GM19023 (cell line): ENCODE results near the gene XKR8.

ENCODE experiments used
- ATAC-seq: cut with Tn5 transposase; IDR thresholded peaks from one replicate; pipeline ENCODE4 v1.9.1; 2021; ENCODE audit warnings: mild to moderate bottlenecking, moderate library complexity; ENCODE audit not compliant: unreplicated experiment

Gene XKR8

GRCh38 chr1:27954186-27954585 is 5.6 kb upstream of the XKR8 start:
- ATAC-seq: no peak

- no peak for ATAC-seq
These were observed 4.7 kb upstream of the XKR8 start for GRCh38 chr1:27955076-27955475.

GRCh38 chr1:27956761-27957160 is 3.0 kb upstream of the XKR8 start:
- no peak for ATAC-seq

GRCh38 chr1:27957655-27958054 is 2.1 kb upstream of the XKR8 start:
- ATAC-seq: no peak

DNA sequence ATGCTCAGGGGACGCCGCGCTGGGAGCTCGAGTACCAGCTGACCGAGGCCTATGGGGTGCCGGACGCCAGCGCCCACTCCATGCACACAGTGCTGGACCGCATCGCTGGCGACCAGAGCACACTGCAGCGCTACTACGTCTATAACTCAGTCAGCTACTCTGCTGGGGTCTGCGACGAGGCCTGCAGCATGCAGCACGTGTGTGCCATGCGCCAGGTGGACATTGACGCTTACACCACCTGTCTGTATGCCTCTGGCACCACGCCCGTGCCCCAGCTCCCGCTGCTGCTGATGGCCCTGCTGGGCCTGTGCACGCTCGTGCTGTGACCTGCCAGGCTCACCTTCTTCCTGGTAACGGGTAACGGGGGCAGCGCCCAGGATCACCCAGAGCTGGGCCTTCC is 1.3 kb upstream of the XKR8 start:
- ATAC-seq: no peak

- ATAC-seq: no peak
These were observed 1.2 kb downstream of the XKR8 start for GRCh38 chr1:27960762-27961645.

DNA sequence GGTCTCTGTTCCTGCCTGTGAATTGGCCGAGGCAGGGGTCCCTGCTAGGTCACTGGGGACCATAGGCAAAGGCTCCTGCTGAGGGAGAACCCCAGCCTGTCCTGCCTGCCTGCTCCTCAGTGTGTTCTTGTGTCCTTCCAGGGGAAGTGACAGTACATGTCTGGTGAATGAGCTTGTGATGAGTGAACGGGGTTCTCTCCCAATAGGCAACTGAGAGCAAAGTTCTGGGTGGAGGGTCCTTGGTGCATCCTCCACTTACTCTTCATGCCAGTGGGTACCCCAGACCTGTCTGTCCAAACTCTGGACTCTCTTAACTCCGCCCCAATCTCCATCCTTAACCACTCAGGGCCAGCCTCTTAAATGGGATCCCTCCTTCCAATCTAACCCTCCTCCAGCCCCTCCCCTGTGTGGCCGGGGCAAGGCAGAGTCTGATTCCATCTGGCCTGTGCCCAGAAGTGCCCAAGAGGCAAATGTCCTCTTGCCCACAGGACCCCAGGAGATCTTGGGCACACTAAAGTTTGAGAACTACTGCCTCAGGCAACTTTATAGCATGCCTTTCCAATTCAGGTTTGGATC is 2.0 kb downstream of the XKR8 start:
- no peak for ATAC-seq

GRCh38 chr1:27963393-27963792 is 3.6 kb downstream of the XKR8 start:
- no peak for ATAC-seq

GRCh38 chr1:27966402-27967105 is 6.8 kb downstream of the XKR8 start:
- no peak for ATAC-seq

DNA sequence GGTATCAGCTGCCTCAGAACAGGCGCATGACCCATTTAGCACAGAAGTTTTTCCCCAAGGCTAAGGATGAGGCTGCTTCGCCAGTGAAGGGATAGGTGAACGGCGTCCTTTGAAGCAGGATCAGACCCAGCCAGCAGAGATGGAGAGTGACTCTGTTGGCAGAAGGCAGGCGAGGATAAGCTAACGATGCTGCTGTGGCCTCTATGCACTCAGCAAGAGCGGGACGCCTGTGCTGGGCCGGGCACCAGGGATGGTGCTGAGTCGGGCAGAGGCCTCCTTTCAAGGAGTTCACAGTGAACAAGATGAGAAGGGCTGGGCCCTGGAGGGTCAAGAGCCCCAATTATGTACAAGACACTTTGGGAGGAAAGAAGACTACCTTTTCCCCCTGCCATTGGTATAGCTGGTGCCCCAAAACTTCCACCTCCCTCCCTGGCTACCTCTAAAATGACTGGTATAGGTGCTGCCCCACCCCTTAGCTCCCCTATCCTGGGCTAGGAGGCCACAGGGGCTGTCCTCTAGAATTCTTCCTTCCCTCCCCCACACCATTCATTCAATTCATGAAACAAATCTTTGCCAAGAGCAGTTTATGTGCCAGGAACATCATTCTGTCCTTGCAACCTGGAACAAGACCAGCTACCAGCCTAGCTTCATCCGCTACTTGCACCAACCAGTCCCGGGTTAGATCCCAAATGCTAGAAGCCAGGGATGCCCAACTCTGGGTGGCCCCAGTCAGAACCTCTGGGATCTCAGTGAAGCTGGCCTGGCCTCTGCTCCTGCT is 7.5 kb downstream of the XKR8 start:
- ATAC-seq: no peak

DNA sequence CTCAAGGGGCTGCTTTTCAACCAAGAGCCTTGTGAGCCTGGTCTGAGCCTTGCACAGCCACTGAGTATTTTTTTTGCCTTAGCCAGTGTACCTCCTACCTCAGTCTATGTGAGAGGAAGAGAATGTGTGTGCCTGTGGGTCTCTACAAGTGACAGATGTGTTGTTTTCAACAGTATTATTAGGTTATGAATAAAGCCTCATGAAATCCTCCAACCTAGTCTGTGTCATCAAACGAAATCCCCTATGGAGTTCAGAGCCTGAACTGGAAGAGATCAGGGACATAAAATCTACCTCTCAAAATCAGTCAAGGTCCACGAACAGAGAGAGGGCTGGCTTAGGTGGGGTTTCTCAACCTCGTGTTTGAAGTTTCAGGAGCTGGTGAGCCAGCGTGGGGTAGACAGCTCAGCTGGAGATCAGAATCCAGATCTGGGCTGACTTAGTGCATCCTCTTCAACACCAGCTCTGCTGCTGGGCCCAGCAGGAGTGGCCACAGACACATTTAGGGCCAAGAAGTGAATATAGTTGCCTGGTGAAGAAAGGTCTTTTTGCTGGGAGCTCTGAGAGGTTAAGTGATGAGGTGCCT is 8.2 kb downstream of the XKR8 start:
- no peak for ATAC-seq

DNA sequence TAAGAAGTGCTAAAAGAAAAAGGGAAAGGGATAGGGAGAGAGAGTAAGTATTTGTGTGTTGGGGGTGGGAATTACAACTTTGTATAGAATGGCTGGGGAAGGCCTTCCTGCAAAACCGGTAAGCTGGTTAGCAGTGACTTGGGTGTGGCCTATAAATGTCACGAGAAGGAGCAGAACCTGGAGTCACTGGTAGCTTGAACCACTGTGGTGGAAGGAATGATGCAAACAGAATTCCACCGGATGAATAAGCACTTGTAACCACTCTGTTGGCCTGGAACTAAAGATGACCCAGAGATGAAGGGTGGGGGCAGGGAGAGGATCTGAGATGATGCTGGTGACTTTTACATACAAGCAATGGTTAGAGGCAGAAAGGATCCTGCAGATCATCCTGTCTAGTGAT is 8.9 kb downstream of the XKR8 start:
- no peak for ATAC-seq

DNA sequence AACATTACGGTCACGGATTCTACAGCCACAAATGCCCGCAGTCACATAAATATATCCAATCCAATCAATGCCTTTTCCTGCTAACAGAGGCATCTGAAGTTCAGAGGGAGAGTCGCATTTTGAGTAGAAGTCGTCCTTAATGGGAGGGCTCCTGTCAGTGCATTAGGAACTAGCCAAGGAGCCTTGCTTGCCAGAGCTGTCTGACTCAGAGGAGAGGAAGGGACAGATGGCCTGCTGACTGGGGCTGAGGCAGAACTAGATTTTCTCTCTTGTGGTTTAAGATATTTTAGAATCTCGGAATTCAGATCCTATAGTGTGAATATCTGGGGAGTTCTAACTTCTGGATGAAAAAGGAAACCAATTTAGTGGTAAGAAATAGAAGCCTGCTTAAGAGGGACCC is 10.6 kb downstream of the XKR8 start:
- no peak for ATAC-seq

DNA sequence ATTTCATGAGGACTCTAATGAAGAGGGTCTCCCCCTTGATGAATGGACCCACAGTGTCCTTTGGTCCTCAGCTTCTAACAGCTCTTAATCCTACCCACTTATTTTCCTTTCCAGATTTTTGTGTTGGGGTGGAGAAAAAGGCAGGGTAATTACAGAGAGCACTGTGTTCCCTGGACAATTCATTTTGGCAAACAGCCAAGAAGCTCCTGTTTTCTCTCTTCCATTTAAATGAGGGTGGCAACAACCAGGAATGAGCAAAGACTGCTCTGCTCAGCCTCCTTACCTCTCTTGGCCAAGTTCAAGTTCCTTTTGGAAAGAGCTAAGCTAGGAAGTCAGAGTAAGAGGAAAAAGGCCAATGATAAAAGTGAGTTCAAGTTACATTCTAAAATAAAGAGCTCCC is 11.9 kb downstream of the XKR8 start:
- ATAC-seq: no peak

DNA sequence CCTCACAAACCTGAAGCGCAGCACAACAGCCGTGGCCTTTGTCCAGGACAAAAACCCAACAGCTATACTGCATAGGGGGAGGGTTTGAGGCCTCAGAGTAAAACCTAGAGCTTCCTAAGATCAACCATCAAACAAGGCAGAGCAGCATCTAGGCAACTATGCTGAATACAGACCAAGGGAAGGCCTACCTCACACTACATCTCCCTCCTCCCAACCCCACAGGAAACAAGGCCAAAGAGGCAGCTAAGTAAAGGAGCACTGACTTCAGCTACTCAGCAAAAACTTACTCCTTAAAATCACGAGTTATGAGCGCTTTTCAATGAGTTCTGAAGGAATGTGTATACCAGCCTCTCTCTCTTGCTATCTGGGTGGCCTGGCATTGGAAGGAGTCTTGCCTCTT is 12.4 kb downstream of the XKR8 start:
- no peak for ATAC-seq

DNA sequence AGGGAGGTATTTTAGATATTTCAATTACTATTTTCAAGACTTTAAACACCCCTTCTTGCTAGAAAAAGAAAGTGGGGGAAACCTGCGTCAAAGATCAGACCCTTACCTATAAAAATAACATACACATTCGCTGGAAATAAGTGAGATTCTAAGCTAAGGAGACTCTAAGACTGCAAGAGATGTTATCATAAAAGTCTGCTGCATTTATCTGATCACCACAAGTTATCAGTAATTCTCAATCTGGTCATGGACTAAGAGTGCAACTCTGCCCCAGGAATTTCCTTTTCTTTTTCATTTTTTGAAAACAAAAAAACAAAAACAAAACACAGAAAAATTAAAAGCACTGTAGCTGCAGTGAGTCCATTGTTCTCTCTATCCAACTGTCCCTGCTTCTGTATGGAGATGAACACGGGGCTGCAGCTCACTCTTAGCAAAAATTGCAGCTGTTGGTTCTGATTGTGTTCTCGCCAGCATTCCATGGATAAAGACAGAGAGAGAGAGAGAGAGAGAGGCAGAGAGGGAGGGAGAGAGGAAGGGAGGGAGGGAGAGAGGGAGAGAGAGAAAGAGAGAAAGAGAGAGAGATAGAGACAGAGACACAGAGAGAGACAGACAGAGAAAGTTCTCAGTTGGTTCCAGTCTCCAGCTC is 14.1 kb downstream of the XKR8 start:
- ATAC-seq: no peak

GRCh38 chr1:27974417-27974781 is 14.6 kb downstream of the XKR8 start:
- ATAC-seq: no peak

GRCh38 chr1:27979151-27979858 is 19.5 kb downstream of the XKR8 start:
- ATAC-seq: no peak

- ATAC-seq: no peak
These were observed 20.1 kb downstream of the XKR8 start for GRCh38 chr1:27979859-27980201.
